ENCODE measurements around the gene EDDM3A. TPM values are rescaled to one million over a fixed set of nuclear protein-coding genes. Genes with fewer than 3 reads are reported as not detected.
"Not testable (repeated sequence)": the region's sequence is repeated elsewhere in the genome, so short reads cannot be mapped to it uniquely, and the experiment has no call there.

Gene EDDM3A
- total RNA-seq, 1 donor from 2014 or later: not detected

DNA sequence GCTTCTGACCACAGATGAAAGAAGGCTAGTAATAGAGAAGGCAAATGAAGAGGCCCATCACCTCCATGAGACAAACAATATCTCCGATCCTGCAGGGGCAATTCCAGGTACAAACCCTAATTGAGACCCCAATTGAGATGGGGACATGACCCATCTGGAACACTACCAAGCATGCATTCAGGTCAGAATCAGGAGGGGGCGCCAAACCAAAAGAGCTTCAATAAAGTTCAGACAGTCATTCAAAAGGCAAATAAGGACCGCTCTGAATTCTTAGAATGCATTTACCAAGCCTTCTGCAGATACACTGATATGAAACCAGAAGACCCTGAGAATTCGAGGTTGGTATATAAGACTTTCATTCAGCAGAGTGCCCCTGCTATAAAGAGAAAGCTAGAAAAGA, 12.3 kb downstream of the EDDM3A start:
- Mint-ChIP-seq H3K4me3 (no peak overlapping the region), H3K36me3 (ENCODE audit: low read depth) (peaks cover 4% of the 10 kb centered on the region), H3K27me3 (ENCODE audit: low read depth) (no peaks in the 10 kb centered on the region), H3K27ac (ENCODE audit: unreplicated experiment) (no peak overlapping the region), H3K4me1 (peaks cover 15% of the 10 kb centered on the region), H3K9me3 (no peaks in the 10 kb centered on the region)
- TF ChIP-seq, protein P1, sequence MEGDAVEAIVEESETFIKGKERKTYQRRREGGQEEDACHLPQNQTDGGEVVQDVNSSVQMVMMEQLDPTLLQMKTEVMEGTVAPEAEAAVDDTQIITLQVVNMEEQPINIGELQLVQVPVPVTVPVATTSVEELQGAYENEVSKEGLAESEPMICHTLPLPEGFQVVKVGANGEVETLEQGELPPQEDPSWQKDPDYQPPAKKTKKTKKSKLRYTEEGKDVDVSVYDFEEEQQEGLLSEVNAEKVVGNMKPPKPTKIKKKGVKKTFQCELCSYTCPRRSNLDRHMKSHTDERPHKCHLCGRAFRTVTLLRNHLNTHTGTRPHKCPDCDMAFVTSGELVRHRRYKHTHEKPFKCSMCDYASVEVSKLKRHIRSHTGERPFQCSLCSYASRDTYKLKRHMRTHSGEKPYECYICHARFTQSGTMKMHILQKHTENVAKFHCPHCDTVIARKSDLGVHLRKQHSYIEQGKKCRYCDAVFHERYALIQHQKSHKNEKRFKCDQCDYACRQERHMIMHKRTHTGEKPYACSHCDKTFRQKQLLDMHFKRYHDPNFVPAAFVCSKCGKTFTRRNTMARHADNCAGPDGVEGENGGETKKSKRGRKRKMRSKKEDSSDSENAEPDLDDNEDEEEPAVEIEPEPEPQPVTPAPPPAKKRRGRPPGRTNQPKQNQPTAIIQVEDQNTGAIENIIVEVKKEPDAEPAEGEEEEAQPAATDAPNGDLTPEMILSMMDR (conservative IDR thresholded peaks at IDR 0.05): peak; percentile 30
- DNase-seq (ENCODE audit: low read depth, low spot score): no peak

DNA sequence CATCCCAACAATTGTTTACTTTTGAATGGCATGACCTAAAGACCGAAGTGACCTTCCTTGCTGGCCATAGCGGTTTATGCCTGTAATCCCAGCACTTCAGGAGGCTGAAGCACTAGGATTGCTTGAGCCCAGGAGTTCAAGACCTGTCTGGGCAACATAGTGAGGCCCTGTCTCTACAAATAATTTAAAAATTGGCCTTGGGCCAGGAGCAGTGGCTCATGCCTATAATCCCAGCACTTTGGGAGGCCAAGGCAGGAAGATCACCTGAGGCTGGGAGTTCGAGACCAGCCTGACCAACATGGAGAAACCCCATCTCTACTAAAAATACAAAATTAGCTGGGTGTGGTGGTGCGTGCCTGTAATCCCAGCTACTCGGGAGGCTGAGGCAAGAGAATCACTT, 13.8 kb downstream of the EDDM3A start:
- not testable (repeated sequence) for H3K27ac Mint-ChIP-seq (ENCODE audit: unreplicated experiment); H3K36me3 Mint-ChIP-seq (ENCODE audit: low read depth); H3K27me3 Mint-ChIP-seq (ENCODE audit: low read depth); H3K9me3 Mint-ChIP-seq; H3K4me3 Mint-ChIP-seq; DNase-seq (ENCODE audit: low read depth, low spot score)
- peaks cover 15% of the 10 kb centered on the region for H3K4me1 Mint-ChIP-seq

DNA sequence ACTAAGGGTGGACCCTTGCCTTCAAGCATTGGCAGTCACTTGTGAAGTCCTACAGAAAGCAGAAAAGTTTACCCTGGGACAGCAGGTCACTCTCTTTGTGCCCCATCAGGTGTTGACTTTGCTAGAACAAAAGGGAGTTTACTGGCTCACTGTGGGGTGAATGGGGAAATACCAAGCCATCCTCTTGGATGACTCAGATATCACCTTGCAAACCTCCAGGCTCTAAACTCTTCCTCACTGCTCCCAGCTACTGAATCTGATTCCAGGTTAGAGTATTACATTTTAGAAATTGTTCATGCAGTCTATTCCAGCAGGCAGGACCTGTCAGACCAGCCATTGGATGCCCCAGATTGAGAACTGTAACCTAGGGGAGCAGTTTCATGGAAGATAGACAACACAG, 15.3 kb downstream of the EDDM3A start:
- peaks cover 15% of the 10 kb centered on the region for H3K4me1 Mint-ChIP-seq
- no peaks in the 10 kb centered on the region for H3K27me3 Mint-ChIP-seq (ENCODE audit: low read depth)
- no peak overlapping the region for H3K27ac Mint-ChIP-seq (ENCODE audit: unreplicated experiment)
- H3K9me3 Mint-ChIP-seq: peaks cover 2% of the 10 kb centered on the region
- no peak overlapping the region for H3K4me3 Mint-ChIP-seq
- no peak for DNase-seq (ENCODE audit: low read depth, low spot score)
- TF ChIP-seq, protein P1 (conservative IDR thresholded peaks at IDR 0.05): no peak
- H3K36me3 Mint-ChIP-seq (ENCODE audit: low read depth): no peaks in the 10 kb centered on the region

DNA sequence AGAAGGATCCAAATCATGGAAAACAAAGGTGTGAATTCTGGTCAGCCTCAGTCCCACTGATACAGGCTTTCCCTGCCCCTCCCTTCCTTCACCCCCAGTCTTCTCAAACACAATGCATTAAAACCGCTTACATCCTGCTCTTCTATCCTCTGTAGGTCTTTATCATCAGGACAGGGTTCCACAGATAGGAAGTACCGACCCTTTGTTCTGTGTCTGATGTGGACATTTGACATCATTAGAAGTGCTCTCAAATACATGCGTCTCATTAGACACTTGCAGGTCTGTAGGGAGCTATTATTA, 22.9 kb downstream of the EDDM3A start:
- H3K27me3 Mint-ChIP-seq (ENCODE audit: low read depth): no peaks in the 10 kb centered on the region
- H3K4me1 Mint-ChIP-seq: no peaks in the 10 kb centered on the region
- no peaks in the 10 kb centered on the region for H3K36me3 Mint-ChIP-seq (ENCODE audit: low read depth)
- TF ChIP-seq, protein P1 (conservative IDR thresholded peaks at IDR 0.05): no peak
- H3K27ac Mint-ChIP-seq (ENCODE audit: unreplicated experiment): peak overlapping the region; percentile 65
- no peak for DNase-seq (ENCODE audit: low read depth, low spot score)
- H3K4me3 Mint-ChIP-seq: no peak overlapping the region
- peaks cover 5% of the 10 kb centered on the region for H3K9me3 Mint-ChIP-seq

DNA sequence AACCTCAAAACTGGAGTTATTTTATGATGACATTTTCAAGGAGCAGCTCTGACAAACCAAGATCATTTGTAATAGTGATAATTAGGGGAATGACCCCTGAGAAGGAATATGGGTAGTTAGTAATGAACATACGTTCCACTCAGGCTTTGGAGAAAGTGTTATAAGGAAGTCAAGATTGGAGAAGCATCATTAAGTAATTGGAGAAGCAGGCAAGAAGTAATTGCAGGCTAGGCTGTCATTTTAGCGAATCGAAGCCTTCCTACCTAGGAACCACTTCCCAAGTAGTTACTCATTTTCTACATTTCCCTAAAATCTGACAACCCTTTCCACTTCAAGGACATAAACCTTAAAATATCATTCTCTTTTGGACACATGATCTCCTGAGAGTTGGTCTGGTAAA, 23.7 kb downstream of the EDDM3A start:
- TF ChIP-seq, protein P1 (conservative IDR thresholded peaks at IDR 0.05): no peak

DNA sequence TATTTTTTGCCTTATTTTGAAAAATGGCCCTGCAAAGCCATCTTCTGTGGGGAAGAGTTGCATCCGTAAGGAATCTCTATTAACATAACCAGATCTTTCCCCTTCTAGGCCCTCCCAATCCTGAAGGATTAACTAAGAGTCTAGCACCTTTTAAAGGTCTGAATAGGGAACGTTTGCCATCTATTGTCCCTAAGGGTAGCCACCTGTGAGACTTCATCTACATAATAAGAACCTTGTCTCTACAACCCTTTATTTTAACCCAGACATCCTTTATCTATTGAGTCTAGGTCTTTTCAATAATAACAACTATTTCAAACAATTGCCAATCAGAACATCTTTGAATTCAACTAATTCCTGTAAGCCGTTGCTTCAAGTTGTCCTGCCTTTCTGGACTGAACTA, 27.0 kb downstream of the EDDM3A start:
- Mint-ChIP-seq H3K4me1 (peaks cover 14% of the 10 kb centered on the region), H3K27me3 (ENCODE audit: low read depth) (peaks cover 6% of the 10 kb centered on the region), H3K9me3 (peaks cover 2% of the 10 kb centered on the region), H3K36me3 (ENCODE audit: low read depth) (no peaks in the 10 kb centered on the region), H3K4me3 (no peak overlapping the region), H3K27ac (ENCODE audit: unreplicated experiment) (no peak overlapping the region)
- DNase-seq (ENCODE audit: low read depth, low spot score): no peak
- TF ChIP-seq, protein P1 (conservative IDR thresholded peaks at IDR 0.05): no peak

More for the DNA sequence above, 23.7 kb downstream of the EDDM3A start:
- Mint-ChIP-seq H3K4me1 (no peaks in the 10 kb centered on the region), H3K27ac (ENCODE audit: unreplicated experiment) (no peak overlapping the region), H3K27me3 (ENCODE audit: low read depth) (no peaks in the 10 kb centered on the region), H3K9me3 (peaks cover 5% of the 10 kb centered on the region), H3K4me3 (no peak overlapping the region), H3K36me3 (ENCODE audit: low read depth) (no peaks in the 10 kb centered on the region)
- DNase-seq (ENCODE audit: low read depth, low spot score): no peak
